Kidney (tissue), 22 donors: Measurements from ENCODE around the gene IDE. TPM values are rescaled to one million over a fixed set of nuclear protein-coding genes. Genes with fewer than 3 reads are reported as not detected.

Source experiments
- DNase-seq, 5 donors: peaks; one replicate each; pipeline ENCODE4 v3.0.0-alpha.2; 2013 to 2020
- FAIRE-seq: peaks from 2 replicates; lab custom pipeline; 2012; peaks lifted over from hg19 to GRCh38; lab: Jason Lieb, UNC
- H3K27ac ChIP-seq, 2 donors: one replicate each; pipeline ENCODE4 v1.7.0; 2013; ENCODE audit warnings: low read depth in 2 of 2, low read length in 2 of 2, inconsistent platforms in 1 of 2
- H3K27me3 ChIP-seq: one replicate; pipeline ENCODE4 v1.7.1; 2013; ENCODE audit warnings: low read length, inconsistent platforms; ENCODE audit not compliant: control insufficient read depth, insufficient read depth
- H3K36me3 ChIP-seq, 3 donors: one replicate each; pipeline versions ENCODE4 v1.7.0 to v1.7.1; 2013; ENCODE audit warnings: low read length in 3 of 3, control low read depth in 1 of 3, inconsistent platforms in 1 of 3; ENCODE audit not compliant: insufficient read depth in 3 of 3, control insufficient read depth in 2 of 3
- H3K4me1 ChIP-seq, 3 donors: one replicate each; pipeline versions ENCODE4 v1.7.0 to v1.7.1; 2013; ENCODE audit warnings: low read length in 3 of 3, inconsistent platforms in 1 of 3, low read depth in 1 of 3; ENCODE audit not compliant: control insufficient read depth in 2 of 3, insufficient read depth in 2 of 3
- H3K4me3 ChIP-seq, 3 donors: one replicate each; pipeline versions ENCODE4 v1.7.0 to v1.8.1; 2013; ENCODE audit warnings: low read length in 3 of 3, control low read depth in 1 of 3, inconsistent platforms in 1 of 3
- H3K9ac ChIP-seq, 3 donors: one replicate each; pipeline versions ENCODE4 v1.7.0 to v1.7.1; 2013; ENCODE audit warnings: low read length in 3 of 3, control low read depth in 1 of 3, inconsistent platforms in 1 of 3
- H3K9me3 ChIP-seq, 3 donors: one replicate each; pipeline versions ENCODE4 v1.7.0 to v1.7.1; 2013; ENCODE audit warnings: low read length in 3 of 3, control low read depth in 1 of 3, inconsistent platforms in 1 of 3; ENCODE audit not compliant: control insufficient read depth in 2 of 3, insufficient read depth in 1 of 3
- CTCF ChIP-seq: IDR thresholded peaks from 3 replicates; pipeline ENCODE4 v1.5.1; 2012; ENCODE audit warnings: mild to moderate bottlenecking, moderate library complexity, borderline replicate concordance; ENCODE audit not compliant: insufficient read depth; ENCODE audit errors: extremely low read depth
- intact Hi-C: fragments of 100-400 bp; cut with DNase I; formaldehyde crosslinking; loops from one replicate; pipeline ENCODE4 v1.11.1; 2022
- long read RNA-seq, 10 donors: library from polyadenylated mRNA in 1 of 10; unstranded in 1 of 10; transcript quantifications; one replicate each; pipeline ENCODE4 v2.0.0 and lab custom pipeline, GENCODE V29; 2021 to 2026
- polyA plus RNA-seq: library from polyadenylated mRNA; stranded (reverse); fragments of 350-450 nt; fragmentation: Illumina TruSeq; extraction: RNeasy Lipid Tissue Mini Kit (QIAGEN cat#74804); gene quantifications from one replicate; pipeline ENCODE4 v1.2.3, GENCODE V29; 2014; ENCODE audit warnings: low read depth, low replicate concordance; ENCODE audit not compliant: insufficient read depth
- total RNA-seq: library from RNA; stranded (reverse); fragmentation: NEBNext Ultra II Directional; extraction: Animal tissue kit (Norgen Biotek cat#: 25700); gene quantifications from one replicate; pipeline ENCODE4 v1.2.1, GENCODE V29; 2021
- donor health status: control.
- donor health status: control.
- donor health status: control.
- donor health status: control.
- donor health status: control.
- donor health status: DM: yes; HTN: yes; CAD: no.
- donor health status: Normal renal cell carcinoma (clear cell type).

Gene IDE
- total RNA-seq (40.5 TPM), polyA plus RNA-seq (8.6 TPM)
- long read RNA-seq, donor 1, full-length matches to known transcripts: 1 of 1 reads
- long read RNA-seq, donor 1, partial matches to known transcripts: 0 of 1 reads
- long read RNA-seq, donor 1, other reads (novel, unspliced or antisense): 0 of 1 reads
- long read RNA-seq, donor 2, full-length matches to known transcripts: 2 of 2 reads
- long read RNA-seq, donor 2, partial matches to known transcripts: 0 of 2 reads
- long read RNA-seq, donor 2, other reads (novel, unspliced or antisense): 0 of 2 reads
- long read RNA-seq, donor 3, full-length matches to known transcripts: 1 of 1 reads
- long read RNA-seq, donor 3, partial matches to known transcripts: 0 of 1 reads
- long read RNA-seq, donor 3, other reads (novel, unspliced or antisense): 0 of 1 reads
- long read RNA-seq, donor 4, full-length matches to known transcripts: 1 of 1 reads
- long read RNA-seq, donor 4, partial matches to known transcripts: 0 of 1 reads
- long read RNA-seq, donor 4, other reads (novel, unspliced or antisense): 0 of 1 reads
- long read RNA-seq, donor 5: 0 reads
- long read RNA-seq, donor 6, full-length matches to known transcripts: 2 of 2 reads
- long read RNA-seq, donor 6, partial matches to known transcripts: 0 of 2 reads
- long read RNA-seq, donor 6, other reads (novel, unspliced or antisense): 0 of 2 reads
- long read RNA-seq, donor 7, full-length matches to known transcripts: 5 of 11 reads
- long read RNA-seq, donor 7, partial matches to known transcripts: 3 of 11 reads
- long read RNA-seq, donor 7, other reads (novel, unspliced or antisense): 3 of 11 reads
- long read RNA-seq, donor 8, full-length matches to known transcripts: 1 of 1 reads
- long read RNA-seq, donor 8, partial matches to known transcripts: 0 of 1 reads
- long read RNA-seq, donor 8, other reads (novel, unspliced or antisense): 0 of 1 reads
- long read RNA-seq, donor 9: 0 reads
- long read RNA-seq, donor 10, full-length matches to known transcripts: 1 of 1 reads
- long read RNA-seq, donor 10, partial matches to known transcripts: 0 of 1 reads
- long read RNA-seq, donor 10, other reads (novel, unspliced or antisense): 0 of 1 reads

- peak; percentile 81 for TF ChIP-seq CTCF
- Histone ChIP-seq H3K27me3 (no peaks in the 10 kb centered on the region), H3K36me3 (no peaks in the 10 kb centered on the region), H3K9me3 (no peaks in the 10 kb centered on the region), H3K4me3 (peak within 1 kb of the TSS; percentile 70 to 93 (median 88)), H3K9ac (peak within 1 kb of the TSS; percentile 52 to 83 (median 60)), H3K27ac (peak within 1 kb of the TSS; percentile 91 to 96), H3K4me1 (peaks cover 5 to 14% (median 5%) of the 10 kb centered on the region in 3 donors)
- intact Hi-C loops: loop anchor here (5.0 kb wide), 1 partner anchor 57 kb away; no protein-coding TSS in a partner anchor
- FAIRE-seq (no peak), DNase-seq (peak; percentile 93 to 95 (median 94))
Measured at GRCh38 chr10:92573798-92574547, at the start of gene IDE. Gene IDE, minus strand, starts transcription at chr10:92574093. Its CDS starts 74 bp downstream, at chr10:92574019.

- no peaks in the 10 kb centered on the region for H3K9me3 ChIP-seq
- no peak overlapping the region for H3K4me3 ChIP-seq
- H3K27ac ChIP-seq: no peak overlapping the region
- no peaks in the 10 kb centered on the region for H3K4me1 ChIP-seq
- no peak overlapping the region for H3K9ac ChIP-seq
- intact Hi-C loops: no loop called here
- no peak for FAIRE-seq
- no peaks in the 10 kb centered on the region for H3K36me3 ChIP-seq
- H3K27me3 ChIP-seq: no peaks in the 10 kb centered on the region
- no peak for DNase-seq
- TF ChIP-seq CTCF: no peak
Measured at GRCh38 chr10:92619368-92619767, 45.5 kb upstream of the IDE start.

- FAIRE-seq: no peak
- intact Hi-C loops: no loop called here
Measured at GRCh38 chr10:92615515-92615914, 41.6 kb upstream of the IDE start.

More at GRCh38 chr10:92615515-92615914, 41.6 kb upstream of the IDE start:
- no peaks in the 10 kb centered on the region for H3K36me3 ChIP-seq
- no peak for TF ChIP-seq CTCF
- no peaks in the 10 kb centered on the region for H3K27me3 ChIP-seq
- no peak overlapping the region for H3K27ac ChIP-seq
- no peaks in the 10 kb centered on the region for H3K9me3 ChIP-seq
- H3K4me3 ChIP-seq: no peak overlapping the region
- H3K4me1 ChIP-seq: no peaks in the 10 kb centered on the region
- H3K9ac ChIP-seq: no peak overlapping the region
- DNase-seq: no peak
